Measurements from ENCODE around the gene MAP3K3. TPM values are rescaled to one million over a fixed set of nuclear protein-coding genes. Genes with fewer than 3 reads are reported as not detected.

MAP3K3 gene
- total and polyA plus RNA-seq, 2 donors (not counting 1 experiment from before 2014, with no cell fraction given) = 49.1 to 74.7 TPM

DNA sequence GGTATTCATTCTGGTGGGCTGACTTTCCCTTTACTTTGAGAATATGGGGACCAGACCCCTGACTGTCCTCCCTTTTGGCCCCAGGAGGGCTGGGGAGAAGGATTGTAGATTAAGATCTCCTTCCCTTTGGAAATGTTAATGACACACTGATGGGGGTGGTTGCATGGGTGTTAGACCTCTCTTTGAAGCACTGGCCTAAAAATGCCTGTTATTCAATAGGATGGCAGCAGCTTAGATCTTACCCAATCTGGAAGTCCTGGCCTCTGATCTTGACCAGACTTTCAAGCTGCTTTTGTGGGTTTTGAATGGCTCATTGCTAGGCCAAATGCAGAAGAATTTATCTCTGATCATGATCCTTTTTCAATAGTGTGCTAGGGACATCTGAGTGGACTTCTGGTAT lies 25.7 kb downstream of the MAP3K3 start:
- ATAC-seq (ENCODE audit: low read depth) (no peak), DNase-seq (no peak)
- Histone ChIP-seq H4K20me1 (ENCODE audit: control insufficient read depth, insufficient read depth, low read length, poor library complexity, severe bottlenecking) (no peaks in the 10 kb centered on the region), H3K9ac (ENCODE audit: low read length) (no peak overlapping the region), H3K4me2 (replicated peaks; ENCODE audit: low read depth, low read length, poor library complexity, severe bottlenecking) (no peak overlapping the region), H3K4me1 (ENCODE audit: control insufficient read depth in 2 of 2, insufficient read depth in 2 of 2, low read length in 2 of 2) (peaks cover 29 to 33% of the 10 kb centered on the region in 2 donors), H3K9me3 (ENCODE audit: control extremely low read depth in 1 of 3, control insufficient read depth in 2 of 3, insufficient read depth in 1 of 3, low read length in 2 of 3) (no peaks in the 10 kb centered on the region), H2AFZ (ENCODE audit: insufficient read depth, low read depth, low read length, poor library complexity, severe bottlenecking) (no peak overlapping the region), H3K4me3 (ENCODE audit: control extremely low read depth in 1 of 5, extremely low read depth in 1 of 5, insufficient read depth in 1 of 5, low read depth in 2 of 5, low read length in 4 of 5) (no peak overlapping the region), H3K36me3 (replicated peaks in 1 of 2; ENCODE audit: control extremely low read depth in 1 of 2, control insufficient read depth in 1 of 2, extremely low read depth in 1 of 2, insufficient read depth in 2 of 2, low read length in 1 of 2) (peaks cover 2 to 22% of the 10 kb centered on the region in 2 experiments), H3K27ac (ENCODE audit: low read length in 2 of 2) (no peak overlapping the region), H3K27me3 (replicated peaks in 1 of 4; ENCODE audit: control extremely low read depth in 1 of 4, control insufficient read depth in 3 of 4, insufficient read depth in 4 of 4, low read length in 3 of 4) (no peaks in the 10 kb centered on the region), H3K79me2 (ENCODE audit: control insufficient read depth, insufficient read depth, low read length) (peaks cover 15% of the 10 kb centered on the region)
- no peaks in the 10 kb centered on the region for H3K9me3 Mint-ChIP-seq (ENCODE audit: insufficient read depth)
- TF ChIP-seq, protein P1, sequence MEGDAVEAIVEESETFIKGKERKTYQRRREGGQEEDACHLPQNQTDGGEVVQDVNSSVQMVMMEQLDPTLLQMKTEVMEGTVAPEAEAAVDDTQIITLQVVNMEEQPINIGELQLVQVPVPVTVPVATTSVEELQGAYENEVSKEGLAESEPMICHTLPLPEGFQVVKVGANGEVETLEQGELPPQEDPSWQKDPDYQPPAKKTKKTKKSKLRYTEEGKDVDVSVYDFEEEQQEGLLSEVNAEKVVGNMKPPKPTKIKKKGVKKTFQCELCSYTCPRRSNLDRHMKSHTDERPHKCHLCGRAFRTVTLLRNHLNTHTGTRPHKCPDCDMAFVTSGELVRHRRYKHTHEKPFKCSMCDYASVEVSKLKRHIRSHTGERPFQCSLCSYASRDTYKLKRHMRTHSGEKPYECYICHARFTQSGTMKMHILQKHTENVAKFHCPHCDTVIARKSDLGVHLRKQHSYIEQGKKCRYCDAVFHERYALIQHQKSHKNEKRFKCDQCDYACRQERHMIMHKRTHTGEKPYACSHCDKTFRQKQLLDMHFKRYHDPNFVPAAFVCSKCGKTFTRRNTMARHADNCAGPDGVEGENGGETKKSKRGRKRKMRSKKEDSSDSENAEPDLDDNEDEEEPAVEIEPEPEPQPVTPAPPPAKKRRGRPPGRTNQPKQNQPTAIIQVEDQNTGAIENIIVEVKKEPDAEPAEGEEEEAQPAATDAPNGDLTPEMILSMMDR (IDR thresholded peaks at IDR 0.05) = no peak
- TF ChIP-seq EZH2 (IDR thresholded peaks at IDR 0.05; ENCODE audit: borderline replicate concordance, insufficient read depth, low read depth, low read length, poor library complexity, severe bottlenecking) = no peak
- CTCF ChIA-PET = interaction anchor here (1.1 kb wide), 1 partner anchor 18 kb away, joined by 3 read pairs; no protein-coding TSS in a partner anchor
- no peaks in the 10 kb centered on the region for H3K27me3 Mint-ChIP-seq
- POLR2A ChIA-PET = no interaction called here
- no peak overlapping the region for H3K27ac Mint-ChIP-seq
- H3K4me3 Mint-ChIP-seq = no peak overlapping the region
- intact Hi-C loops (cut with micrococcal nuclease) = no loop called here
- H3K4me1 Mint-ChIP-seq = peaks cover 35% of the 10 kb centered on the region

DNA sequence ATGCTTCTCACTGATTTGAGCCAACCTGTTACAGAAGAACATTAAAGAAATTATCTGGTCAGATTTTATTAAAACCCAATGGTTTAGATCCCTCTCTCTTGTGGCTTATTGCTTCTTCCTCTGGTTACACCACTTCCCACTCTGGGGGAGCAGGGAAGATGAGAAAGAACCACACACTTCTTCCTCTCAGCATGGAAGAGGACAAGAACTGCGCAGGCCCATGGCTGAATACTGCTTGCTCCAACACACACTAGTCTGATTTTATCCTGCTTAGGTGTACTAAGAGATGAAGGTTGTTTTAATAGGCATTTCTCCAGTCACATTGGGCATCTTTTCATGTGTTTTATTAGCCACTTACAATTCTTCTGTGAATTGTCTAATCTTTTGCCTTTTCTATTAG lies 27.6 kb downstream of the MAP3K3 start:
- Histone ChIP-seq H3K4me1 (ENCODE audit: control insufficient read depth in 2 of 2, insufficient read depth in 2 of 2, low read length in 2 of 2) (peaks cover 23 to 25% of the 10 kb centered on the region in 2 donors), H3K36me3 (replicated peaks in 1 of 2; ENCODE audit: control extremely low read depth in 1 of 2, control insufficient read depth in 1 of 2, extremely low read depth in 1 of 2, insufficient read depth in 2 of 2, low read length in 1 of 2) (peaks cover 2 to 28% of the 10 kb centered on the region in 2 experiments), H4K20me1 (ENCODE audit: control insufficient read depth, insufficient read depth, low read length, poor library complexity, severe bottlenecking) (no peaks in the 10 kb centered on the region), H3K4me2 (replicated peaks; ENCODE audit: low read depth, low read length, poor library complexity, severe bottlenecking) (no peak overlapping the region), H3K27me3 (replicated peaks in 1 of 4; ENCODE audit: control extremely low read depth in 1 of 4, control insufficient read depth in 3 of 4, insufficient read depth in 4 of 4, low read length in 3 of 4) (no peaks in the 10 kb centered on the region), H3K9ac (ENCODE audit: low read length) (no peak overlapping the region), H3K27ac (ENCODE audit: low read length in 2 of 2) (no peak overlapping the region), H3K4me3 (ENCODE audit: control extremely low read depth in 1 of 5, extremely low read depth in 1 of 5, insufficient read depth in 1 of 5, low read depth in 2 of 5, low read length in 4 of 5) (no peak overlapping the region), H3K9me3 (ENCODE audit: control extremely low read depth in 1 of 3, control insufficient read depth in 2 of 3, insufficient read depth in 1 of 3, low read length in 2 of 3) (no peaks in the 10 kb centered on the region), H2AFZ (ENCODE audit: insufficient read depth, low read depth, low read length, poor library complexity, severe bottlenecking) (no peak overlapping the region), H3K79me2 (ENCODE audit: control insufficient read depth, insufficient read depth, low read length) (peaks cover 15% of the 10 kb centered on the region)
- ATAC-seq (ENCODE audit: low read depth) = no peak
- Mint-ChIP-seq H3K9me3 (ENCODE audit: insufficient read depth) (no peaks in the 10 kb centered on the region), H3K27ac (no peak overlapping the region), H3K27me3 (no peaks in the 10 kb centered on the region), H3K4me1 (peaks cover 28% of the 10 kb centered on the region), H3K4me3 (no peak overlapping the region)
- no peak for TF ChIP-seq EZH2 (IDR thresholded peaks at IDR 0.05; ENCODE audit: borderline replicate concordance, insufficient read depth, low read depth, low read length, poor library complexity, severe bottlenecking)
- TF ChIP-seq, protein P1 (IDR thresholded peaks at IDR 0.05) = no peak
- intact Hi-C loops (cut with micrococcal nuclease) = no loop called here
- no CpG with 5 or more reads among the region's 1 CpG for WGBS (ENCODE audit: insufficient coverage)
- no peak for DNase-seq
- POLR2A ChIA-PET = no interaction called here
- CTCF ChIA-PET = no interaction called here
